ENCODE measurements around the gene ATL1.

The ATL1 gene

GRCh38 chr14:50667684-50667995 lies 107.7 kb downstream of the ATL1 start:
- peaks cover 6% of the 10 kb centered on the region; the same call in 1 of the 2 replicates for H3K4me1 ChIP-seq (ENCODE audit: control insufficient read depth, insufficient read depth, low read length)
- ChIA-PET CTCF (interaction anchor here (1.0 kb wide), 1 partner anchor 9 kb away, joined by 3 read pairs; no protein-coding TSS in a partner anchor), POLR2A (interaction anchor here (0.9 to 1.4 kb wide), 7 partner anchors 9 to 427 kb away, joined by 3 to 11 read pairs (median 6); partner anchors contain the start of genes ATL1 and TRIM9)
- no peak for TF ChIP-seq ZNF112 (tag by site-specific recombination; IDR thresholded peaks at IDR 0.05)
- TF ChIP-seq KLF9 (tag by site-specific recombination; IDR thresholded peaks at IDR 0.05; ENCODE audit: low read depth), result peak; percentile 44; the same call in 1 of the 2 replicates
- no peak for TF ChIP-seq MYNN (tag by site-specific recombination; IDR thresholded peaks at IDR 0.05; ENCODE audit: borderline replicate concordance)
- TF ChIP-seq ZNF335 (tag by site-specific recombination; conservative IDR thresholded peaks at IDR 0.05), result peak; percentile 67
- TF ChIP-seq ZNF549 (tag by site-specific recombination; IDR thresholded peaks at IDR 0.05), result no peak
- no peak for TF ChIP-seq HOXD13 (CRISPR knock-in tag; IDR thresholded peaks at IDR 0.05; ENCODE audit: borderline replicate concordance)
- TF ChIP-seq ZNF18 (tag by site-specific recombination; IDR thresholded peaks at IDR 0.05), result no peak
- no peak for TF ChIP-seq PRDM6 (tag by site-specific recombination; IDR thresholded peaks at IDR 0.05)
- no peak for TF ChIP-seq ZNF707 (tag by site-specific recombination; IDR thresholded peaks at IDR 0.05)
- TF ChIP-seq ZEB2 (tag by site-specific recombination; IDR thresholded peaks at IDR 0.05), result 0 out of 2 replicates have a peak, but pooled peaks have one; percentile 5
- TF ChIP-seq ZNF530 (tag by site-specific recombination; IDR thresholded peaks at IDR 0.05; ENCODE audit: low read depth), result no peak
- peak; percentile 17; the same call in 1 of the 2 replicates for TF ChIP-seq CTCF (tag by site-specific recombination; IDR thresholded peaks at IDR 0.05)
- no peak for TF ChIP-seq ZSCAN4 (tag by site-specific recombination; IDR thresholded peaks at IDR 0.05)
- TF ChIP-seq ZNF146 (tag by site-specific recombination; IDR thresholded peaks at IDR 0.05), result no peak
- no peak for TF ChIP-seq ZNF311 (tag by site-specific recombination; IDR thresholded peaks at IDR 0.05; ENCODE audit: borderline replicate concordance)
- no peak for TF ChIP-seq ZNF138 (tag by site-specific recombination; IDR thresholded peaks at IDR 0.05; ENCODE audit: borderline replicate concordance)
- TF ChIP-seq HOXC10 (CRISPR knock-in tag; IDR thresholded peaks at IDR 0.05), result no peak
- no peak for TF ChIP-seq RBAK (tag by site-specific recombination; IDR thresholded peaks at IDR 0.05)
- TF ChIP-seq ZNF600 (tag by site-specific recombination; IDR thresholded peaks at IDR 0.05), result no peak
- TF ChIP-seq ZNF670 (tag by site-specific recombination; IDR thresholded peaks at IDR 0.05; ENCODE audit: low read depth), result no peak
- 0 out of 2 replicates have a peak, but pooled peaks have one; percentile 2 for TF ChIP-seq PATZ1 (tag by site-specific recombination; IDR thresholded peaks at IDR 0.05)
- no peak for TF ChIP-seq ZNF624 (tag by site-specific recombination; IDR thresholded peaks at IDR 0.05)
- peak; percentile 7 for TF ChIP-seq GLIS2 (tag by site-specific recombination; IDR thresholded peaks at IDR 0.05)
- peak; percentile 10; the same call in 1 of the 2 replicates for TF ChIP-seq ZBTB10 (tag by site-specific recombination; IDR thresholded peaks at IDR 0.05)
- no peak for TF ChIP-seq ELK4 (IDR thresholded peaks at IDR 0.05; ENCODE audit: borderline replicate concordance, low read depth, low read length)
- H3K27ac ChIP-seq (ENCODE audit: extremely low read depth, low read depth, low read length), result peak overlapping the region; percentile 98
- H3K36me3 ChIP-seq (ENCODE audit: control insufficient read depth in 2 of 2, insufficient read depth in 1 of 2, low read length in 2 of 2), result peaks cover 0 to 11% of the 10 kb centered on the region in 2 experiments; a peak in 1 of 3 replicates
- peak overlapping the region; percentile 80 for H3K4me3 ChIP-seq (ENCODE audit: low read depth, low read length)
- H3K9me3 ChIP-seq (ENCODE audit: control insufficient read depth, insufficient read depth, low read depth, low read length), result no peaks in the 10 kb centered on the region

Measured in HEK293 (cell line).